GM18505 (cell line): ENCODE results near the gene CPM.
"Not testable (repeated sequence)": the region's sequence is repeated elsewhere in the genome, so short reads cannot be mapped to it uniquely, and the experiment has no call there.

Experiments used
- ATAC-seq: cut with Tn5 transposase; IDR thresholded peaks from one replicate; pipeline ENCODE4 v1.9.1; 2021; ENCODE audit not compliant: unreplicated experiment
- POLR2A ChIP-seq: IDR thresholded peaks from 4 replicates; pipeline ENCODE4 v1.6.1; 2011; ENCODE audit warnings: borderline replicate concordance; ENCODE audit not compliant: insufficient read depth, insufficient read length; ENCODE audit errors: extremely low read depth

CPM gene

DNA sequence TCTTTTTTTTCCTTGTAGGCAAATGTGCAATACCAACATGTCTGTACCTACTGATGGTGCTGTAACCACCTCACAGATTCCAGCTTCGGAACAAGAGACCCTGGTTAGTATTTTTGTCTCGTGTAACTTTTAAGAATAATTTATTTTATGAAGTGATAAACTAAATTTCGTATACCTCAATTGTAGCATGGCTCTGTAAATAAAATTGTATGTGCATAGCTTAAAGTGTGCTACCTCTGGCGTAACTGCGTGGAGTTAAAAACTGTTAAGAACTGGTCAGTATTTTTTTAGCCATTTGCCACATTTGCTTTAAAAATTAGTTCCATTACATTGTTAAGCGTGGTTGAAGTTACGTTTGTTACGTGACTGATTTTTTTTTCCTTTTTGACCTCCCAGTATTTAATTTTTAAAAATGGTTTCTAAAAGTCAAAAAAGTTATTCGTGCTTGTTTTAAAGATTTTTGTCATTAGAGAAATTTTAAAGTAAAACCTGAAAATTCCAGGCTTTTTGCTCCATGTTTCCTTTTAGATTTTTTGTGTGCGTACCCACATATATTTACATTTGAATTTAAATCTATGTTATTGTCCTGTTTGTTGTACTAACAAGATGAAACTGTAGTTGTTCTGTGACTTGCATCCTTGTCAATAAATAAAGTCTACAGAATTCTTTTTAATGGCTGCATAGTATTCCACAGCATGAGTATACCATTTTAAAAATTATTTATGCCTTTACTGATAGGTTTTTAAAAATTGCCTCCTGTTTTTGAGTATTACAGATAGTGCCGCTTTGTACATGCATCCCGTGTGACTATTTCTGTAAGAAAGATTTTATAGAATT, 123.6 kb downstream of the CPM start:
- ATAC-seq: no peak

DNA sequence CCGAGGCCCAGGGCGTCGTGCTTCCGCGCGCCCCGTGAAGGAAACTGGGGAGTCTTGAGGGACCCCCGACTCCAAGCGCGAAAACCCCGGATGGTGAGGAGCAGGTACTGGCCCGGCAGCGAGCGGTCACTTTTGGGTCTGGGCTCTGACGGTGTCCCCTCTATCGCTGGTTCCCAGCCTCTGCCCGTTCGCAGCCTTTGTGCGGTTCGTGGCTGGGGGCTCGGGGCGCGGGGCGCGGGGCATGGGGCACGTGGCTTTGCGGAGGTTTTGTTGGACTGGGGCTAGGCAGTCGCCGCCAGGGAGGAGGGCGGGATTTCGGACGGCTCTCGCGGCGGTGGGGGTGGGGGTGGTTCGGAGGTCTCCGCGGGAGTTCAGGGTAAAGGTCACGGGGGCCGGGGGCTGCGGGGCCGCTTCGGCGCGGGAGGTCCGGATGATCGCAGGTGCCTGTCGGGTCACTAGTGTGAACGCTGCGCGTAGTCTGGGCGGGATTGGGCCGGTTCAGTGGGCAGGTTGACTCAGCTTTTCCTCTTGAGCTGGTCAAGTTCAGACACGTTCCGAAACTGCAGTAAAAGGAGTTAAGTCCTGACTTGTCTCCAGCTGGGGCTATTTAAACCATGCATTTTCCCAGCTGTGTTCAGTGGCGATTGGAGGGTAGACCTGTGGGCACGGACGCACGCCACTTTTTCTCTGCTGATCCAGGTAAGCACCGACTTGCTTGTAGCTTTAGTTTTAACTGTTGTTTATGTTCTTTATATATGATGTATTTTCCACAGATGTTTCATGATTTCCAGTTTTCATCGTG, 124.4 kb downstream of the CPM start:
- peak; percentile 45 for ATAC-seq
- TF ChIP-seq POLR2A: peak; percentile 91

More for the DNA sequence above, 123.6 kb downstream of the CPM start:
- TF ChIP-seq POLR2A: no peak

DNA sequence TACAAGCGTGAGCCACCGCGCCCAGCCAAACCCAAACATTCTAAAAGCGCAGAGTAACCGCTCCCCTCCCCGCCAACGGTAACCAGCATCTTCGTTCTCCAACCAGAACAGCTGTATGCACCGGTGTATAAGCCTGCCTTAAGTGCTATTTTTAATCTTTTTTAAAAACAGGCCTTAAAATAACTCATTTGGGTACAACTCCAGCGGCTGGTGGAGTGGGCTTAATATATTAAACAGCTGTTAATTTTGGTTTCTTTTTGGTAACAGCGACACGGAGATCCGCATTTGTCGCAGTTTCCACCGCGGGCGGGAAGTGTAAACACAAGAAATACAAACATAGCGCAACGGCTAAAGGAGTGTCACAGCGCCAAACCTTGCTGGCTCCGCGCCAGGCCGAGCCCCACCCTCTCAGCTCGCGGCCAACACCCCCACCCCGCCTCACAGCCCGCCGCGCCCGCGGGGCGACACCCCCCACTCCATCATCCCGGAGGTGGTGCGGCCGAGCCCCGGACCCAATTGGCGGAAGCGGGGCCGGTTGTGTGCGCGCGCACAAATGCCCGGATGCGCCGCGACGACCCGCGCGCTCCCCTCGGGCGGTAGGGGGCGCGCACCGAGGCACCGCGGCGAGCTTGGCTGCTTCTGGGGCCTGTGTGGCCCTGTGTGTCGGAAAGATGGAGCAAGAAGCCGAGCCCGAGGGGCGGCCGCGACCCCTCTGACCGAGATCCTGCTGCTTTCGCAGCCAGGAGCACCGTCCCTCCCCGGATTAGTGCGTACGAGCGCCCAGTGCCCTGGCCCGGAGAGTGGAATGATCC, 125.2 kb downstream of the CPM start, which contains the start of gene MDM2:
Gene MDM2 (plus strand): TSS at position 602 of the 812 bp plus-strand sequence. CDS start 301 bp downstream, outside the sequence.
- peak; percentile 76 for ATAC-seq
- peak; percentile 91 for TF ChIP-seq POLR2A

DNA sequence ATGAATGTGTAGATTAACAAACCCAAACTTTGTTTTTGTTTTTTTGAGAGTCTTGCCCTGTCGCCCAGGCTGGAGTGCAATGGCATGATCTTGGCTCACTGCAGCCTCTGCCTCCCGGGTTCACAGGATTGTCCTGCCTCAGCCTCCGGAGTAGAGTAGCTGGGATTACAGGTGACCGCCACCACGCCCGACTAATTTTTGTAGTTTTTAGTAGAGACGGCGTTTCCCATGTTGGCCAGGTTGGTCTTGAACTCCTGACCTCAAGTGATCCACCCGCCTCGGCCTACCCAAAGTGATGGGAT, 125.7 kb downstream of the CPM start:
- ATAC-seq: not testable (repeated sequence)

DNA sequence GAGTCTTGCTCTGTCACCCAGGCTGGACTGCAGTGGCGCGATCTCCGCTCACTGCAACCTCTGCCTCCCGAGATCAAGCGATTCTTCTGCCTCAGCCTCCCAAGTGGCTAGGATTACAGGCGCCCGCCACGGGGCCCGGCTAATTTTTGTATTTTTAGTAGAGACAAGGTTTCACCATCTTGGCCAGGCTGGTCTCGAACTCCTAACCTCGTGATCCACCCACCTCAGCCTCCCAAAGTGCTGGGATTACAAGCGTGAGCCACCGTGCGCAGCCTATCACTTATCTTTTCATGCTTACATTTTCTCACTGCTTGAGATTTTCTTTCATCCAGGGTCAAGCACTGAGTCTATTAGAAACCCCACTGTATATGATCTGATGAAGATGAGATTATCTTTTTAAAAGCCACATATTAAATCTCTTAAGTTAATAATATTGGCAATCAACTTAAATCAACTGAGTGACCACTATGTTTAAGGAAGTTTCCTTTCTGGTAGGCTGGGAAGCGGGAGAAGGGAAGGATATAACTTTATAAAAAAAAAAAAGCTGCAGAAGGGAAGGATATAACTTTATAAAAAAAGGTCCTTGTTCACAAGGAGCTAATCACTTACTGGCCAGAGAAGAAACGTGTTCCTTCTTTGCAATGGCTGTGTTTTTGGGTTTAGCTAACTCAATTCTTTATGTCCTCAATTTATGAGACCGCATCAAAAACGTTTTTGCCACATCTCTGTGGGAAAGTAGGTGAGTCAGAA, 126.3 kb downstream of the CPM start:
- no peak for ATAC-seq
- no peak for TF ChIP-seq POLR2A

DNA sequence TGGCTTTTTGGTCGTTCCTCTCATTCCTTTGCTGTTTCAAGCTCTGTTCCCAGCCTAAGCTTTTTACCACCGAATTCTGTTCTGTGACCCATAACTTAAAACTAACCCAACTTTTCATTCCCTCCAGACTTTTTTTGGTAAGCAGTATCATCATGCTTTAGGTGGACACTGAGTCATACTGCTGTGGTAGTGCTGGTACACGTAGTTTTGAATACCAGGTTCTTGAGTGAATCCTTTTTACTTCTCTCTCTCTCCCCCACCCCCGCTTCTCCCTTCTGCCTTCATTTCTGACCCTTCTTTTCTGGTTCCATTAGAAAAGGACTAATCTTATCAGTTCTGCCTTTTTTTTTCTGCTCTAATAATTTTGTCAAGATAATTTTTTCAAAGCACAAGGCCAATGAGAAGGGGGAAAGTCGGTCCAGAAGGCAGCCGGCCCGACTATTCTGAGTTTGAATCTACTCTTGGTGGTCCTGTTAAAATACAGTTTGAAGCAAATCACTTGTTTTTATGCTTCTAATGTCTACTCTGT, 127.3 kb downstream of the CPM start:
- no peak for TF ChIP-seq POLR2A
- ATAC-seq: no peak

DNA sequence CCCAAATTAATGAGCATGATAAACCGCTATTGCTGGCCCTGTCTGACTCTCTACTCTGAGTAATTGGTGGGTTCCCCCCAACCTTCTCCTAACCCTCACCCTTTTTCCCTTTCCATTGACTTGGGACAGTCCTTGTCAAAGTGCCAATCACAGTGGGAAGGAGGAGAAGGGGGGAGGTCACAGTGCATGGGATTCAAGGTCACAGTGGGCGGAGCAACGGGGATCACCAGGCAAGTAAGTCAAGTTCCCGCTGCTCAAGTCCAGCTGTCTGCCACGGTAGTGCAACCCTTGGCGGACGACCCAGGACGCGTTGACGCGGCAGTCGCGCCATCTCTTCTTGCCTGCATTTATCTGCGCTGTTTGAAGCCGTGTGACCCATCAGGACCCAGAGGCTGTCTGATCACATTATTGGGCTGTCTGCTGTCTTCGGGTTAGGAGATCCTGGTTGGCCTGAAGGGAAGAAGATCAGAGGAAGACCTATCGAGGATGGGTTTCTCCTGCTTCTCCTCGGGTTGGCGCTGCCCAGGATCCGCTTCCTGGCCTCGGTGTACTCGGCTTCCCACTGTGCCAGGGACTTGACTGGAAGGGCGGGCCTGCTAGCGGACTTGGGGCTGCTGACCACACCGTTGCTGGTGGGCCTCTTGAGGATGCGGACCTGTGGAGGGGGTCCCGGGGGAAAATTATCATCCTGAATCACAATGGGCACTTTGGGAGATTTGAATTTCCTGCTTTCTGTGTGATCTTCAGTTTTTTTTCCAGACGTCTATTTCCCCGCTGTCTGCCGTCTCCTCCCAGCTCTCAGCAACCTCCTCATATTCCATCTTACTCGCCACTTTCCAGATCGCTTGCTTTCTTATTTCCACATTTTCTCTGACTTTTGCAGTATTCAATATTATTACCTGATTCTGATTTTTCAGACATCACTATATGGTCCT, 128.0 kb downstream of the CPM start:
- no peak for ATAC-seq
- TF ChIP-seq POLR2A: no peak

DNA sequence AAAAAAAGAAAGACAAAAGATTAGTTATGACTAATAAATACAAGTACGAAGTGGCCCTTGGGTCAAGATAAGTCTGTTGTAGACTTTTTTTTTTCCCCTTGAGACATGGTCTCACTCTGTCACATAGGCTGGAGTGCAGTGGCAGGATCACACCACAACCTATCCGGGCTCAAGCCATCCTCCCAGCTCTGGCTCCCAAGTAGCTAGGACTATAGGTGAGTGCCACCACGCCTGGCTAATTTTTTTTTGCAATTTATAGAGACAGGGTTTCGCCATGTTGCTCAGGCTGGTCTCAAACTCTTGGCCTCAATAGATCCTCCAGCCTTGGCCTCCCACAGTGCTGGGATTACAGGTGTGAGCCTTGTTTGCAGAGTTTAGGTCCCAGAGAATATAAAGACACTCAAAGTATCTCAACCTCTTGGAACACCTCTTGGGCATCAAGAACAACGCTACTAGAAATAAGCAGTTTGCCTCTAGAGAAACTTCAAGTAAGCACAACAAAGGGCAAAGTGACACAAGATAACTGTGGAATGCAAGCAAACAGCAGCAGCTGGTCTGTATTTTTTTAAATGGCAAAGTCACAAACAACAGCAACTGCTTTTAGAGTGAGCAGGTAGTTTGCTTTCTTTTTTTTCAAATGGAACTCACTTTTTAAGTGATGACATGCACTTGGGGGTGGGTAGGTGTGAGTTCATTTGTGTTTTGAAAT, 128.9 kb downstream of the CPM start:
- no peak for ATAC-seq

DNA sequence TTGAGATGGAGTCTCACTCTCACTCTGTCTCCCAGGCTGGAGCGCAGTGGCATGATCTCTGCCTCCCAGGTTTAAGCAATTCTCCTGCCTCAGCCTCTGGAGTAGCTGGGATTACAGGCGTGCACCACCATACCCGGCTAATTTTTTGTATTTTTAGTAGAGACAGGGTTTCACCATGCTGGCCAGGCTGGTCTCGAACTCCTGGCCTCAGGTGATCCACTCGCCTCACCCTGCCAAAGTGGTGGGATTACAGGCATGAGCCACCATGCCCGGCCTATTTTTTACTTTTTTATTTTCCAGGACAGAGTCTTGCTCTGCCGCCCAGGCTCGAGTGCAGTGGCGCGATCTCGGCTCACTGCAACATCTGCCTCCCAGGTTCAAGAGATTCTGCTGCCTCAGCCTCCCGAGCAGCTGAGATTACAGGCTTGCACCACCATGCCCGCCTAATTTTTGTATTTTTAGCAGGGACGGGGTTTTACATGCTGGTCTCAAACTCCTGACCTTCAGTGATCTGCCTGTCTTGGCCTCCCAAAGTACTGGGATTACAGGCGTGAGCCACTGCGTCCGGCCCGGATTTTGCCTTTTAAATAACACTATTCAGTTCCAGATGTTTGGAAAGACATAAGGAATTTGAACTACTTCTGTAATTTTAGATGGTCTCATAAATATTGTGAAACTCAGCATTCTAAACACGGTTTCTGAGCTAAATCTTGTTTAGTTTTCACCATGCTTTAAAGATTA, 129.9 kb downstream of the CPM start:
- not testable (repeated sequence) for ATAC-seq

More for the DNA sequence above, 128.9 kb downstream of the CPM start:
- no peak for TF ChIP-seq POLR2A

DNA sequence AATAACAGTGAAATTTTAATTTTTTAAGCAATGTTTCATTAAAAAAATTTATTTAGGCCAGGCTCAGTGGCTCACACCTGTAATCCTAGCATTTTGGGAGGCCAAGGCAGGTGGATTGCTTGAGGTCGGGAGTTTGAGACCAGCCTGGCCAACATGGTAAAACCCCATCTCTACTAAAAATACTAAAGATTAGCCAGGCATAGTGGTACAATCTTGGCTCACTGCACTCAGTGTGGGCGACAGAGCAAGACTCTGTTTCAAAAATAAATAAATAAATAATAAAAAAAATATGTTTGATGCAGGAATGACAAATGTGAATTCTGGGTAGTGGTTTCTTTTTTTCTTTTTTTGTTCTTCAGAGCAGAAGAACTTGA, 130.6 kb downstream of the CPM start:
- ATAC-seq: not testable (repeated sequence)
